Measurements from ENCODE around the gene OLFM2. TPM values are rescaled to one million over a fixed set of nuclear protein-coding genes. Genes with fewer than 3 reads are reported as not detected.

OLFM2 gene
- total and polyA plus RNA-seq, 2 experiments from 2014 or later = 58.1 to 117 TPM

DNA sequence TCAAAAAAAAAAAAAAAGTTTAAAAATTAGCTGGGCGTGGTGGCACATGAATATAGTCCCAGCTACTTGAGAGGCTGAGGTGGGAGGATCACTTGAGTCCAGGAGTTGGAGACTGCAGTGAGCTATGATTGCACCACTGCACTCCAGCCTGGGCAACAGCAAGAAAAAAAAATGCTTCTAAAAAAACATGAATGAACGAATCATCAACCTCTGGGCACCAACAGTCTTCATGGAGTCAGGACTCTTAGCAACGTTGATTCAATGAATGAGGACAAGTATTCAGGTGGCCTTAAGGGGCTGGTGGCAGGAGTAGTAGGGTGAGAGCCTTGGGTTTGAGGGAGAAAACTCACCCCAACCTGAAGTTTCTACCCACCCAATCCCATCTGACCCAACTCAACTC is 20.6 kb upstream of the OLFM2 start (continued):
- TF ChIP-seq, protein P1, sequence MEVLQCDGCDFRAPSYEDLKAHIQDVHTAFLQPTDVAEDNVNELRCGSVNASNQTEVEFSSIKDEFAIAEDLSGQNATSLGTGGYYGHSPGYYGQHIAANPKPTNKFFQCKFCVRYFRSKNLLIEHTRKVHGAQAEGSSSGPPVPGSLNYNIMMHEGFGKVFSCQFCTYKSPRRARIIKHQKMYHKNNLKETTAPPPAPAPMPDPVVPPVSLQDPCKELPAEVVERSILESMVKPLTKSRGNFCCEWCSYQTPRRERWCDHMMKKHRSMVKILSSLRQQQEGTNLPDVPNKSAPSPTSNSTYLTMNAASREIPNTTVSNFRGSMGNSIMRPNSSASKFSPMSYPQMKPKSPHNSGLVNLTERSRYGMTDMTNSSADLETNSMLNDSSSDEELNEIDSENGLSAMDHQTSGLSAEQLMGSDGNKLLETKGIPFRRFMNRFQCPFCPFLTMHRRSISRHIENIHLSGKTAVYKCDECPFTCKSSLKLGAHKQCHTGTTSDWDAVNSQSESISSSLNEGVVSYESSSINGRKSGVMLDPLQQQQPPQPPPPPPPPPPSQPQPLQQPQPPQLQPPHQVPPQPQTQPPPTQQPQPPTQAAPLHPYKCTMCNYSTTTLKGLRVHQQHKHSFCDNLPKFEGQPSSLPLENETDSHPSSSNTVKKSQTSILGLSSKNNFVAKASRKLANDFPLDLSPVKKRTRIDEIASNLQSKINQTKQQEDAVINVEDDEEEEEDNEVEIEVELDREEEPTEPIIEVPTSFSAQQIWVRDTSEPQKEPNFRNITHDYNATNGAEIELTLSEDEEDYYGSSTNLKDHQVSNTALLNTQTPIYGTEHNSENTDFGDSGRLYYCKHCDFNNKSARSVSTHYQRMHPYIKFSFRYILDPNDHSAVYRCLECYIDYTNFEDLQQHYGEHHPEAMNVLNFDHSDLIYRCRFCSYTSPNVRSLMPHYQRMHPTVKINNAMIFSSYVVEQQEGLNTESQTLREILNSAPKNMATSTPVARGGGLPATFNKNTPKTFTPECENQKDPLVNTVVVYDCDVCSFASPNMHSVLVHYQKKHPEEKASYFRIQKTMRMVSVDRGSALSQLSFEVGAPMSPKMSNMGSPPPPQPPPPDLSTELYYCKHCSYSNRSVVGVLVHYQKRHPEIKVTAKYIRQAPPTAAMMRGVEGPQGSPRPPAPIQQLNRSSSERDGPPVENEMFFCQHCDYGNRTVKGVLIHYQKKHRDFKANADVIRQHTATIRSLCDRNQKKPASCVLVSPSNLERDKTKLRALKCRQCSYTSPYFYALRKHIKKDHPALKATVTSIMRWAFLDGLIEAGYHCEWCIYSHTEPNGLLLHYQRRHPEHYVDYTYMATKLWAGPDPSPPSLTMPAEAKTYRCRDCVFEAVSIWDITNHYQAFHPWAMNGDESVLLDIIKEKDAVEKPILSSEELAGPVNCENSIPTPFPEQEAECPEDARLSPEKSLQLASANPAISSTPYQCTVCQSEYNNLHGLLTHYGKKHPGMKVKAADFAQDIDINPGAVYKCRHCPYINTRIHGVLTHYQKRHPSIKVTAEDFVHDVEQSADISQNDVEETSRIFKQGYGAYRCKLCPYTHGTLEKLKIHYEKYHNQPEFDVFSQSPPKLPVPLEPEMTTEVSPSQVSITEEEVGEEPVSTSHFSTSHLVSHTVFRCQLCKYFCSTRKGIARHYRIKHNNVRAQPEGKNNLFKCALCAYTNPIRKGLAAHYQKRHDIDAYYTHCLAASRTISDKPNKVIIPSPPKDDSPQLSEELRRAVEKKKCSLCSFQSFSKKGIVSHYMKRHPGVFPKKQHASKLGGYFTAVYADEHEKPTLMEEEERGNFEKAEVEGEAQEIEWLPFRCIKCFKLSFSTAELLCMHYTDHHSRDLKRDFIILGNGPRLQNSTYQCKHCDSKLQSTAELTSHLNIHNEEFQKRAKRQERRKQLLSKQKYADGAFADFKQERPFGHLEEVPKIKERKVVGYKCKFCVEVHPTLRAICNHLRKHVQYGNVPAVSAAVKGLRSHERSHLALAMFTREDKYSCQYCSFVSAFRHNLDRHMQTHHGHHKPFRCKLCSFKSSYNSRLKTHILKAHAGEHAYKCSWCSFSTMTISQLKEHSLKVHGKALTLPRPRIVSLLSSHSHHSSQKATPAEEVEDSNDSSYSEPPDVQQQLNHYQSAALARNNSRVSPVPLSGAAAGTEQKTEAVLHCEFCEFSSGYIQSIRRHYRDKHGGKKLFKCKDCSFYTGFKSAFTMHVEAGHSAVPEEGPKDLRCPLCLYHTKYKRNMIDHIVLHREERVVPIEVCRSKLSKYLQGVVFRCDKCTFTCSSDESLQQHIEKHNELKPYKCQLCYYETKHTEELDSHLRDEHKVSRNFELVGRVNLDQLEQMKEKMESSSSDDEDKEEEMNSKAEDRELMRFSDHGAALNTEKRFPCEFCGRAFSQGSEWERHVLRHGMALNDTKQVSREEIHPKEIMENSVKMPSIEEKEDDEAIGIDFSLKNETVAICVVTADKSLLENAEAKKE (CRISPR knock-in tag; IDR thresholded peaks at IDR 0.05) = no peak

DNA sequence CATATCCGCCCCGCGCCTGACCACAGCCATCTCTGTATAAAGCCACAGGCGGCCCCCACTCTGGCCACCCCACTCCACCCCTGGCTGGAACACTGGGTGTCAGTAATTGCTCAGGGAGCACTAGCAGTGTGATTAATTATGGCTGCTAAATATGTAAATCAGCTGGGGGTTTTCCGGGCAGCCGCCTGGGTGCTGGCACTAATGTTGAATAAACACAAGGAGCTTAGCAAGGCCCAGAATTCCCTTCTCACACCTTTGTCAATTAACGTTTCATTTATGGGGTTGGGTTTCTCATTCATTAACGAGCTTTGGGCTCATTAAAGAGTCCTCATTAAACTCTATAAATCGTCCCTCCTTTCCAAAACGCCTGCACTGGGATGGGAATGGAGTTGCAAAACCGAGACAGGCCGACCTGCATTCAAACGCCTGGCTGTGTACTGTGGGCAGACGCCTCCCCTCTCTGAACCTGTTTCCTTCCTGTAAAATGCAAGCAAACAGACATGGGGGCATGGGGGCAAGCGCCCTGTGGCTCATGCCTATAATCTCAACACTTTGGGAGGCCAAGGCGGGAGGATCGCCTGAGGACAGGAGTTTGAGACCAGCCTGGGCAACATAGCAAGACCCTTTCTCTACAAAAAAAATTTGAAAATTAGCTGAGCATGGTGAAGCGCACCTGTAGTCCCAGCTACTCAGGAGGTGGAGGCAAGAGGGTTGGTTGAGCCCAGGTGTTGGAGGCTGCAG is 17.7 kb upstream of the OLFM2 start:
- Mint-ChIP-seq H3K9me3 (no peaks in the 10 kb centered on the region; the same call in 2 of the 3 replicates), H3K27me3 (ENCODE audit: insufficient read depth, low read depth, poor library complexity) (peaks cover 8% of the 10 kb centered on the region), H3K27ac (peak overlapping the region; percentile 75; the same call in 1 of the 2 replicates), H3K4me1 (peaks cover 10% of the 10 kb centered on the region), H3K36me3 (ENCODE audit: low read depth) (no peaks in the 10 kb centered on the region), H3K4me3 (no peak overlapping the region)
- DNase-seq (ENCODE audit: low spot score) (no peak), ATAC-seq (no peak)
- Histone ChIP-seq H3K36me3 (ENCODE audit: insufficient read depth) (no peaks in the 10 kb centered on the region), H3K4me2 (no peak overlapping the region), H3K4me3 (no peak overlapping the region), H3K4me1 (ENCODE audit: insufficient read depth) (peaks cover 12% of the 10 kb centered on the region; the same call in 1 of the 2 replicates), H3K9me2 (ENCODE audit: insufficient read depth) (no peaks in the 10 kb centered on the region), H3K27ac (ENCODE audit: low read depth) (no peak overlapping the region), H3F3A (replicated peaks; ENCODE audit: low read depth) (no peaks in the 10 kb centered on the region), H3K27me3 (ENCODE audit: insufficient read depth) (no peaks in the 10 kb centered on the region), H2AFZ (no peak overlapping the region), H3K79me2 (replicated peaks; ENCODE audit: insufficient read depth) (no peaks in the 10 kb centered on the region), H4K20me1 (replicated peaks; ENCODE audit: insufficient read depth) (no peaks in the 10 kb centered on the region; the same call in 1 of the 2 replicates)
- TF ChIP-seq EZH2 (IDR thresholded peaks at IDR 0.05; ENCODE audit: low read depth, unreplicated experiment) = no peak
- TF ChIP-seq, protein P2, sequence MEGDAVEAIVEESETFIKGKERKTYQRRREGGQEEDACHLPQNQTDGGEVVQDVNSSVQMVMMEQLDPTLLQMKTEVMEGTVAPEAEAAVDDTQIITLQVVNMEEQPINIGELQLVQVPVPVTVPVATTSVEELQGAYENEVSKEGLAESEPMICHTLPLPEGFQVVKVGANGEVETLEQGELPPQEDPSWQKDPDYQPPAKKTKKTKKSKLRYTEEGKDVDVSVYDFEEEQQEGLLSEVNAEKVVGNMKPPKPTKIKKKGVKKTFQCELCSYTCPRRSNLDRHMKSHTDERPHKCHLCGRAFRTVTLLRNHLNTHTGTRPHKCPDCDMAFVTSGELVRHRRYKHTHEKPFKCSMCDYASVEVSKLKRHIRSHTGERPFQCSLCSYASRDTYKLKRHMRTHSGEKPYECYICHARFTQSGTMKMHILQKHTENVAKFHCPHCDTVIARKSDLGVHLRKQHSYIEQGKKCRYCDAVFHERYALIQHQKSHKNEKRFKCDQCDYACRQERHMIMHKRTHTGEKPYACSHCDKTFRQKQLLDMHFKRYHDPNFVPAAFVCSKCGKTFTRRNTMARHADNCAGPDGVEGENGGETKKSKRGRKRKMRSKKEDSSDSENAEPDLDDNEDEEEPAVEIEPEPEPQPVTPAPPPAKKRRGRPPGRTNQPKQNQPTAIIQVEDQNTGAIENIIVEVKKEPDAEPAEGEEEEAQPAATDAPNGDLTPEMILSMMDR (conservative IDR thresholded peaks at IDR 0.05; ENCODE audit: low read depth in 2 of 2) = no peak
- TF ChIP-seq, protein P1 (CRISPR knock-in tag; IDR thresholded peaks at IDR 0.05) = no peak
- TF ChIP-seq ZNF331 (CRISPR knock-in tag; IDR thresholded peaks at IDR 0.05; ENCODE audit: low read depth) = no peak
- no peak for TF ChIP-seq JUNB (IDR thresholded peaks at IDR 0.05; ENCODE audit: unreplicated experiment)
- TF ChIP-seq POLR2AphosphoS5 (IDR thresholded peaks at IDR 0.05; ENCODE audit: low read depth) = no peak
